Loucy (cell line): Measurements from ENCODE around the gene S100B.

Experiments
- H2AFZ ChIP-seq: fragments of 200-600 bp; sonication (generic); 2 replicates; pipeline ENCODE4 v1.6.0; 2016; ENCODE audit warnings: antibody characterized with exemption, mild to moderate bottlenecking, low read length, moderate library complexity
- H3F3A ChIP-seq: fragments of 200-600 bp; 2 replicates; pipeline ENCODE4 v1.6.0; 2016; ENCODE audit warnings: antibody characterized with exemption, low read depth, mild to moderate bottlenecking
- H3K27me3 ChIP-seq: fragments of 200-600 bp; sonication (generic); 2 replicates; pipeline ENCODE4 v1.6.1; 2014; ENCODE audit warnings: low read length, mild to moderate bottlenecking; ENCODE audit not compliant: insufficient read depth, poor library complexity, severe bottlenecking
- H3K36me3 ChIP-seq: fragments of 200-600 bp; sonication (generic); 2 replicates; pipeline ENCODE4 v1.6.1; 2016; ENCODE audit warnings: low read length; ENCODE audit not compliant: insufficient read depth
- H3K4me1 ChIP-seq: fragments of 200-600 bp; sonication (generic); 2 replicates; pipeline ENCODE4 v1.5.1; 2014; ENCODE audit warnings: low read length, mild to moderate bottlenecking; ENCODE audit not compliant: insufficient read depth, poor library complexity, severe bottlenecking
- H3K4me2 ChIP-seq: fragments of 200-600 bp; sonication (generic); 2 replicates; pipeline ENCODE4 v1.6.0; 2014; ENCODE audit warnings: antibody characterized with exemption, low read length, low read depth, mild to moderate bottlenecking; ENCODE audit not compliant: poor library complexity, severe bottlenecking
- H3K4me3 ChIP-seq: fragments of 200-600 bp; sonication (generic); 2 replicates; pipeline ENCODE4 v1.5.1; 2014; ENCODE audit warnings: low read length, mild to moderate bottlenecking, mixed read lengths; ENCODE audit not compliant: poor library complexity, severe bottlenecking
- H3K79me2 ChIP-seq: fragments of 200-600 bp; sonication (generic); 2 replicates; pipeline ENCODE4 v1.6.1; 2014; ENCODE audit warnings: low read length; ENCODE audit not compliant: insufficient read depth
- H3K9ac ChIP-seq: fragments of 200-600 bp; sonication (generic); 2 replicates; pipeline ENCODE4 v1.6.0; 2014; ENCODE audit warnings: mild to moderate bottlenecking, low read depth, low read length, moderate library complexity; ENCODE audit not compliant: poor library complexity, severe bottlenecking
- H3K9me2 ChIP-seq: fragments of 200-600 bp; sonication (generic); replicated peaks from 2 replicates; pipeline ENCODE4 v1.6.1; 2016; ENCODE audit warnings: low read depth, low read length, mixed read lengths
- H3K9me3 ChIP-seq: fragments of 200-600 bp; sonication (generic); 2 replicates; pipeline ENCODE4 v1.6.1; 2014; ENCODE audit warnings: mild to moderate bottlenecking, antibody characterized with exemption, low read length, low read depth; ENCODE audit not compliant: insufficient read depth
- H4K20me1 ChIP-seq: fragments of 200-600 bp; sonication (generic); 2 replicates; pipeline ENCODE4 v1.6.0; 2014; ENCODE audit warnings: antibody characterized with exemption, low read length, mild to moderate bottlenecking; ENCODE audit not compliant: insufficient read depth, poor library complexity, severe bottlenecking
- EZH2phosphoT487 ChIP-seq: fragments of 200-600 bp; IDR thresholded peaks from 2 replicates; pipeline ENCODE4 v1.6.1; 2018; ENCODE audit warnings: antibody characterized with exemption, mild to moderate bottlenecking, moderate library complexity, borderline replicate concordance
- TF ChIP-seq, protein P1 (sequence below): fragments of 200-600 bp; sonication (generic); conservative IDR thresholded peaks from 2 replicates; pipeline ENCODE4 v1.5.1; 2014; ENCODE audit warnings: mild to moderate bottlenecking, antibody characterized with exemption, low read length

The S100B gene

DNA sequence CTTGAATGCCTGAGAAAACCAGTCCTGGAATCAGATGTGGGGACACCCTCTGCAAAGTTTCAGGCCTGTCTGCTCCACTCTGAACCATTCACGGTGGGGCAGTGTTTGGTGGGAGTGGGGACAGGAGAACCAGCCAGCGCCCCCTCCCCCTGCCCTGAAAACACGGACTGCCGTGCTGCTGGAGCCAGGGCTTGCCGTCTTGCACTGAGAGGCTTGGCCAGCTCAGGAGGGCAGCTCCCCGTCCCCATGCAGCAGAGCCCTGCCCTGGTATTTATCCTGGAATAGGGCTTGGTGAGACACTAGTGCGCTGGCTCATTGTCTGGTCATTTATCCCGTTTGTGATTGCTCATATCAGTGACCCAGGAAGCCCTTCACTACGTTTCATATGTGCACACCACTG, 3.9 kb downstream of the S100B start:
- Histone ChIP-seq H3K4me3 (no peak overlapping the region), H3K4me1 (peaks cover 28% of the 10 kb centered on the region), H3K9ac (no peak overlapping the region), H3K36me3 (no peaks in the 10 kb centered on the region), H3F3A (no peaks in the 10 kb centered on the region), H3K9me2 (no peaks in the 10 kb centered on the region), H3K27me3 (no peaks in the 10 kb centered on the region), H4K20me1 (no peaks in the 10 kb centered on the region), H3K79me2 (no peaks in the 10 kb centered on the region), H3K9me3 (no peaks in the 10 kb centered on the region), H2AFZ (no peak overlapping the region), H3K4me2 (no peak overlapping the region)
- TF ChIP-seq, protein P1, sequence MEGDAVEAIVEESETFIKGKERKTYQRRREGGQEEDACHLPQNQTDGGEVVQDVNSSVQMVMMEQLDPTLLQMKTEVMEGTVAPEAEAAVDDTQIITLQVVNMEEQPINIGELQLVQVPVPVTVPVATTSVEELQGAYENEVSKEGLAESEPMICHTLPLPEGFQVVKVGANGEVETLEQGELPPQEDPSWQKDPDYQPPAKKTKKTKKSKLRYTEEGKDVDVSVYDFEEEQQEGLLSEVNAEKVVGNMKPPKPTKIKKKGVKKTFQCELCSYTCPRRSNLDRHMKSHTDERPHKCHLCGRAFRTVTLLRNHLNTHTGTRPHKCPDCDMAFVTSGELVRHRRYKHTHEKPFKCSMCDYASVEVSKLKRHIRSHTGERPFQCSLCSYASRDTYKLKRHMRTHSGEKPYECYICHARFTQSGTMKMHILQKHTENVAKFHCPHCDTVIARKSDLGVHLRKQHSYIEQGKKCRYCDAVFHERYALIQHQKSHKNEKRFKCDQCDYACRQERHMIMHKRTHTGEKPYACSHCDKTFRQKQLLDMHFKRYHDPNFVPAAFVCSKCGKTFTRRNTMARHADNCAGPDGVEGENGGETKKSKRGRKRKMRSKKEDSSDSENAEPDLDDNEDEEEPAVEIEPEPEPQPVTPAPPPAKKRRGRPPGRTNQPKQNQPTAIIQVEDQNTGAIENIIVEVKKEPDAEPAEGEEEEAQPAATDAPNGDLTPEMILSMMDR = no peak
- no peak for TF ChIP-seq EZH2phosphoT487

DNA sequence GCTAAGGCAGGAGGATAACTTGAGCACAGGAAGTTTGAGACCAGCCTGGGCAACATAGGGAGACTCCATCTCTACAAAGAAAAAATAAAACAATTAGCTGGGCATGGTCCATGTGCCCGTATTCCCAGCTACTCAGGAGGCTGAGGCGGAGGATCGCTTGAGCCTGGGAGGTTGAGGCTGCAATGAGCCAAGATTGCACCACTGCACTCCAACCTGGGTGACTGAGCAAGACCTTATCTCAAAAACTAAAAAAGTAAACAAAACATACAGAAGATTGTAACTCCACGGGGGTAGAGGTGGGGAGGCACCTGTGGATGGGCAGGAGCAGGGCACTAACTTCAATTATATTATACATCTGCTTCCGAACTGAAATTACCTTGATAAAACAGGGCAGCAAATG, 4.6 kb downstream of the S100B start:
- no peaks in the 10 kb centered on the region for H3K36me3 ChIP-seq
- no peaks in the 10 kb centered on the region for H3K79me2 ChIP-seq
- no peaks in the 10 kb centered on the region for H3K9me3 ChIP-seq
- H3K27me3 ChIP-seq = no peaks in the 10 kb centered on the region
- peaks cover 21% of the 10 kb centered on the region for H3K4me1 ChIP-seq
- TF ChIP-seq, protein P1 = no peak
- TF ChIP-seq EZH2phosphoT487 = no peak
- H3K4me2 ChIP-seq = no peak overlapping the region
- H3F3A ChIP-seq = no peaks in the 10 kb centered on the region
- H3K9me2 ChIP-seq = no peaks in the 10 kb centered on the region
- no peaks in the 10 kb centered on the region for H4K20me1 ChIP-seq
- H3K4me3 ChIP-seq = no peak overlapping the region
- no peak overlapping the region for H2AFZ ChIP-seq
- H3K9ac ChIP-seq = no peak overlapping the region

DNA sequence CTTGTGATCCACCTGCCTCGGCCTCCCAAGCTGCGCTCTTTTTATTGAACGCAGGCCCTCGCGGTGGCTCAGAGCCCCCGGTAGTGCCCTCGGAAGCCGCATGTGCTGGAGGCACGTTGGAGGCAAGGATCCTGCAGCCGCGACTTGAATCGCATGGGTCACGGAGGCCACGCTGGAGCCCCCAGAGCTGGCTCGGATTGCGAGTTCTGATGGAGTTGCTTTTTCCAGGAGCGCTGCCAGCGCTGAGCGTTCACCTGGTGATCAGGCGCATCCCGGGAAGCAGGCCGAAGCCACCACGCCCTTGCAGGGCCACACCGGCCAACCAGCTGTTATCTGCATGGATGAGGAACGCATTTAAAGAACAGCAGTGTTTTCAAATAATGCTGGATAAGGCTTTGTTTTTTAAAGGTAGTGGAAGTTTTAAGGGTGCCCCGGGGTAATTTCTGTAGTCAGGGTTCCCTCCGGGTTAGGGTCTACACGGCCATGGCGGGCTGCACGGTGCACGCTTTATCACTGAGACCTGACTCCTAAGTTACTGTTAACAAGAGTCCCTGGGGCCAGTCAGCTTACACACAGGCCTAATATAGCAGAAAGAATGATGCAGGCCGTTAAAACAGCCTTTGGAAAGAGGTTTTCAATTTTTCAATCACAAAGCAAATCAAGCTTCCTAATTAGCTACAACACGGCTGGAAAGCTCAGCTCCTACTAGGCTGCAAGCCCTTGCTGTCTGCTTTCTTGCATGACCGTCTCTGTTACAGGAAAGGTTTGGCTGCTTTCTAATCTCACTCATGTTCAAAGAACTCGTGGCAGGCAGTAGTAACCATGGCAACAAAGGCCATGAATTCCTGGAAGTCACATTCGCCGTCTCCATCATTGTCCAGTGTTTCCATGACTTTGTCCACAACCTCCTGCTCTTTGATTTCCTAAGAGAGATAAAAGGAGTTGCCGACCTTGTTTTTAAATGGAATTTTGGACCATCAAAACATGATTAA, 6.0 kb downstream of the S100B start:
- Histone ChIP-seq H3K9ac (no peak overlapping the region), H2AFZ (no peak overlapping the region)
- no peak for TF ChIP-seq EZH2phosphoT487
- TF ChIP-seq, protein P1 = no peak

More for the DNA sequence above, 6.0 kb downstream of the S100B start:
- no peaks in the 10 kb centered on the region for H3K27me3 ChIP-seq
- no peaks in the 10 kb centered on the region for H3K79me2 ChIP-seq
- no peak overlapping the region for H3K4me2 ChIP-seq
- H3K4me3 ChIP-seq = no peak overlapping the region
- H3K9me2 ChIP-seq = no peaks in the 10 kb centered on the region
- H4K20me1 ChIP-seq = no peaks in the 10 kb centered on the region
- peaks cover 12% of the 10 kb centered on the region; the same call in 1 of the 2 replicates for H3K9me3 ChIP-seq
- peaks cover 8% of the 10 kb centered on the region for H3K4me1 ChIP-seq
- no peaks in the 10 kb centered on the region for H3F3A ChIP-seq
- H3K36me3 ChIP-seq = no peaks in the 10 kb centered on the region
